Natural killer cell treated with Interleukin-12 subunit alpha and Interleukin-12 subunit beta and Interleukin-15 and Interleukin-18, amount 100 ng/mL, for 72 hours (primary cell): ENCODE data around the gene KAT14. TPM values are rescaled to one million over a fixed set of nuclear protein-coding genes. Genes with fewer than 3 reads are reported as not detected.
"Not testable (repeated sequence)": the region's sequence is repeated elsewhere in the genome, so short reads cannot be mapped to it uniquely, and the experiment has no call there.

Source experiments
- ATAC-seq, 2 donors: fragments of 150-1000 bp; cut with Tn5 transposase in 1 of 2; sonication (Bioruptor Pico), chemical (Tn5 transposase) in 1 of 2; 2 replicates each; pipeline ENCODE4 v1.10.0; 2021
- DNase-seq: peaks from one replicate; pipeline ENCODE4 v3.0.0; 2022; ENCODE audit warnings: low spot score
- H3K27ac Mint-ChIP-seq, 2 donors: 1 replicate in 1 of 2; 2 replicates in 1 of 2; pipeline ENCODE4 v1.8.0; 2022; ENCODE audit warnings: mixed read lengths in 2 of 2, mild to moderate bottlenecking in 1 of 2, moderate library complexity in 1 of 2
- H3K27me3 Mint-ChIP-seq, 2 donors: 1 replicate in 1 of 2; 2 replicates in 1 of 2; pipeline ENCODE4 v1.8.0; 2022; ENCODE audit warnings: mixed read lengths in 2 of 2
- H3K36me3 Mint-ChIP-seq: one replicate; pipeline ENCODE4 v1.8.0; 2022; ENCODE audit warnings: mixed read lengths
- H3K4me1 Mint-ChIP-seq, 2 donors: 1 replicate in 1 of 2; 2 replicates in 1 of 2; pipeline ENCODE4 v1.8.0; 2022; ENCODE audit warnings: low read depth in 2 of 2, mixed read lengths in 2 of 2, mild to moderate bottlenecking in 1 of 2
- H3K4me3 Mint-ChIP-seq: one replicate; pipeline ENCODE4 v1.8.0; 2022; ENCODE audit warnings: mixed read lengths
- H3K9me3 Mint-ChIP-seq: 2 replicates; pipeline ENCODE4 v1.8.0; 2022; ENCODE audit warnings: mixed read lengths
- total RNA-seq, 2 donors: library from RNA; stranded (reverse); gene quantifications; one replicate each; pipeline ENCODE4 v1.2.3, GENCODE V29; 2022

The KAT14 gene
- total RNA-seq, 2 donors from 2014 or later = 10.6 to 11.0 TPM

- Mint-ChIP-seq H3K4me1 (no peaks in the 10 kb centered on the region), H3K9me3 (no peaks in the 10 kb centered on the region), H3K36me3 (no peaks in the 10 kb centered on the region), H3K4me3 (no peak overlapping the region), H3K27me3 (peaks cover 0 to 6% of the 10 kb centered on the region in 2 donors), H3K27ac (no peak overlapping the region)
- DNase-seq = no peak
- no peak for ATAC-seq
Measured at GRCh38 chr20:18213002-18213401, 75.3 kb downstream of the KAT14 start.

GRCh38 chr20:18215566-18215965 lies 77.9 kb downstream of the KAT14 start:
- Mint-ChIP-seq H3K9me3 (no peaks in the 10 kb centered on the region), H3K27ac (no peak overlapping the region), H3K36me3 (no peaks in the 10 kb centered on the region), H3K4me1 (no peaks in the 10 kb centered on the region), H3K27me3 (peaks cover 0 to 6% of the 10 kb centered on the region in 2 donors), H3K4me3 (no peak overlapping the region)
- no peak for ATAC-seq
- no peak for DNase-seq

DNA sequence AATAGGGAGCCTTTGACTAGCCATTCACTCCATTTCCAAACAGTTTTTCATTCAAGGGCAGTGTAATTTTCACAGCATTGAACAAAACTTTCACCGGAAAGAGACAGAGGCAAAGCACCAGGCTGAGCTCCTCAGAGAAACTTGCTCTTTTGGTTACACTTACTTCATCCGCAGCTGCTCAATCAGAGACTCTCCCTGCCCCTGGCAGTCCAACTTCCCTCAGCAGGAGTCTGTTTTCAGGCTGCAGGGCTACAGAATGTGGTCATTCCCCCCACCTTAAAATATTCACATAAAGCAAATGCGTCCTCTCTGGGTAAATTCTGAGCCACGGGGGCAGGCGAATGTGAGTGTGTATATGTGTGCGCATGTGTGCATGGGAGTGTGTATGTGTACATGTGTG lies 80.6 kb downstream of the KAT14 start:
- peaks cover 6 to 13% of the 10 kb centered on the region in 2 donors for H3K27me3 Mint-ChIP-seq
- H3K27ac Mint-ChIP-seq = no peak overlapping the region
- DNase-seq = no peak
- no peaks in the 10 kb centered on the region for H3K36me3 Mint-ChIP-seq
- no peaks in the 10 kb centered on the region for H3K4me1 Mint-ChIP-seq
- H3K9me3 Mint-ChIP-seq = no peaks in the 10 kb centered on the region
- ATAC-seq = no peak
- H3K4me3 Mint-ChIP-seq = no peak overlapping the region

GRCh38 chr20:18223409-18223808 lies 85.7 kb downstream of the KAT14 start:
- no peaks in the 10 kb centered on the region for H3K9me3 Mint-ChIP-seq
- H3K27ac Mint-ChIP-seq = no peak overlapping the region
- no peaks in the 10 kb centered on the region for H3K4me1 Mint-ChIP-seq
- H3K36me3 Mint-ChIP-seq = no peaks in the 10 kb centered on the region
- DNase-seq = no peak
- H3K4me3 Mint-ChIP-seq = no peak overlapping the region
- no peak for ATAC-seq
- H3K27me3 Mint-ChIP-seq = peaks cover 9 to 15% of the 10 kb centered on the region in 2 donors

DNA sequence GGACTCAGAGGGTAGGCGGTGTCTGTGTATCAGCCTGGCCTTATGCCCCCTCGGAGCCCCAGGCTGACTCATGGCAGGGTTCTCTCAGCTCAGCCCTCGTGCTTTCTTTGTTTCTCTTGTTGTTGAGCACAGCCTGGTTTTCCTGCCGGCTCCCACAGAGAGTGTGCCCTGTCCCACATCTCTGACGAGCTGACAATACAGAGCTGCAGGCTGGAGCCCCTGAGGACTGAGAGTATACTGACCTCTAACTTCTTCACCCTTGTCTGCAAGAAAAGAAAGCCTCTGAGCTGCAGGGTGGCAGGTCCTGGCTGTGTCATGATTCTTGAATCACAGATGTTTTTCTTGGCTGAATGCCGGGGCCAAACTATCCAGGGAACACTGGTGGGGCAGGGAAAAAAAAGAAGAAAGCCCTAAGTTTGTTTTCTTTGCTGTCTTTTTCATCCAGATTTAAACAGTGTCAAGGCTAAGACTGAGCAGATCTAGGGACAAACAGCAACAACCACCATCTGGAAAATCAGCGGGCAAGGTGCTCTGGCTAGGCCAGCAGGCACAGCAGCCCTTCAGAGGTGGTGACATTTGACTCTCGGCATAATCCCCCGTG lies 87.4 kb downstream of the KAT14 start:
- no peaks in the 10 kb centered on the region for H3K4me1 Mint-ChIP-seq
- H3K36me3 Mint-ChIP-seq = no peaks in the 10 kb centered on the region
- no peak overlapping the region for H3K27ac Mint-ChIP-seq
- H3K9me3 Mint-ChIP-seq = no peaks in the 10 kb centered on the region
- H3K27me3 Mint-ChIP-seq = peaks cover 9 to 15% of the 10 kb centered on the region in 2 donors
- ATAC-seq (peak in 1 of 2 donors; percentile 15), DNase-seq (no peak)
- no peak overlapping the region for H3K4me3 Mint-ChIP-seq

- H3K36me3 Mint-ChIP-seq = no peaks in the 10 kb centered on the region
- H3K27ac Mint-ChIP-seq = no peak overlapping the region
- H3K4me3 Mint-ChIP-seq = no peak overlapping the region
- ATAC-seq (no peak), DNase-seq (no peak)
- no peaks in the 10 kb centered on the region for H3K9me3 Mint-ChIP-seq
- H3K4me1 Mint-ChIP-seq = no peaks in the 10 kb centered on the region
- peaks cover 9 to 15% of the 10 kb centered on the region in 2 donors for H3K27me3 Mint-ChIP-seq
Measured at GRCh38 chr20:18225632-18226031, 88.0 kb downstream of the KAT14 start.

- not testable (repeated sequence) for DNase-seq, H3K4me3 Mint-ChIP-seq
Measured at GRCh38 chr20:18226741-18227140, 89.1 kb downstream of the KAT14 start.

DNA sequence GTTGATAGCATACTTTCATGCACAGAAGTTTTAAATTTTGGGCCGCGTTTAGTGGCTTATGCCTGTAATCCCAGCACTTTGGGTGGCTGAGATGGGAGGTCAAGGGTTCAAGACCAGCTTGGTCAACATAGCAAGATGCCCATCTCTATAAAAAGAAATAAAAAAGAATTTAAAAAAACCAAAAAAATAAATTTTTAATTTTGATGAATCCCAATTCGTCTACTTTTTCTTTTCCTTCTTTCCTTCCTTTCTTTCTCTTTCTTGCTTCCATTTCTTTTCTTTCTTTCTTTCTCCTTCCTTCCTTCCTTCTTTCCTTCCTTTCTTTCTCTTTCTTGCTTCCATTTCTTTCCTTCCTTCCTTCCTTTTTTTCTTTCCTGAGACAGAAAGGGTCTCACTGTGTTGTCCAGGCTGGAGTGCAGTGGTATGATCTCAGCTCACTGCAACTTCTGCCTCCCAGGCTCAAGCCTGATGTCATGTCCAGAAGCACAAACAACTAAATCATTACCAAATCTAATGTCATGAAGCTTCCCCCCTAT lies 95.8 kb downstream of the KAT14 start:
- H3K4me1 Mint-ChIP-seq = no peaks in the 10 kb centered on the region
- no peaks in the 10 kb centered on the region for H3K9me3 Mint-ChIP-seq
- no peak overlapping the region for H3K4me3 Mint-ChIP-seq
- no peaks in the 10 kb centered on the region for H3K36me3 Mint-ChIP-seq
- H3K27me3 Mint-ChIP-seq = peaks cover 8 to 27% of the 10 kb centered on the region in 2 donors
- DNase-seq = no peak
- H3K27ac Mint-ChIP-seq = no peak overlapping the region
- ATAC-seq = no peak

More at GRCh38 chr20:18226741-18227140, 89.1 kb downstream of the KAT14 start:
- H3K27me3 Mint-ChIP-seq = peaks cover 9 to 15% of the 10 kb centered on the region in 2 donors
- H3K9me3 Mint-ChIP-seq, H3K27ac Mint-ChIP-seq, ATAC-seq, H3K4me1 Mint-ChIP-seq, H3K36me3 Mint-ChIP-seq: not testable (repeated sequence)

Other genes with a start within 250 kb of the KAT14 start
- gene SNX5, start 169.1 kb upstream of the KAT14 start, total RNA-seq = 100 to 1,000 TPM; 114 to 255 TPM
- gene MGME1, start 168.8 kb upstream of the KAT14 start, total RNA-seq = 10 to 100 TPM; 20.2 to 30.3 TPM
- gene OVOL2, start 79.9 kb upstream of the KAT14 start, total RNA-seq = not detected
- 10 to 100 TPM in 1 of 2 donors, 1 to 10 TPM in 1; 7.0 to 14.6 TPM for gene PET117, start within 50 bp of the KAT14 start, total RNA-seq
- gene ZNF133, start 150.7 kb downstream of the KAT14 start, total RNA-seq = 10 to 100 TPM in 1 of 2 donors, 1 to 10 TPM in 1; 6.6 to 11.2 TPM